Cardiac fibroblast (primary cell): ENCODE results near the gene CFAP74.
A peak's percentile ranks its signal among the peaks of the same experiment; 100 is the strongest.

Experiments used
- DNase-seq, 2 donors: peaks; one replicate each; pipeline versions ENCODE4 v3.0.0 to v3.0.0-alpha.2; 2010; ENCODE audit warnings: low read depth in 2 of 2
- H3K4me3 ChIP-seq, 2 donors: replicated peaks in 1 of 2; 1 replicate in 1 of 2; 2 replicates in 1 of 2; pipeline ENCODE4 v1.5.1; 2011; ENCODE audit warnings: low read depth in 2 of 2, low read length in 2 of 2, mild to moderate bottlenecking in 2 of 2, moderate library complexity in 1 of 2
- TF ChIP-seq, protein P1 (sequence below): IDR thresholded peaks from one replicate; pipeline ENCODE4 v1.5.1; 2011; ENCODE audit warnings: low read depth, mild to moderate bottlenecking, low read length, inconsistent platforms

CFAP74 gene

GRCh38 chr1:1876335-1876930 is 127.2 kb downstream of the CFAP74 start:
- H3K4me3 ChIP-seq: no peak overlapping the region
- peak in 1 of 2 donors; percentile 41 for DNase-seq
- TF ChIP-seq, protein P1, sequence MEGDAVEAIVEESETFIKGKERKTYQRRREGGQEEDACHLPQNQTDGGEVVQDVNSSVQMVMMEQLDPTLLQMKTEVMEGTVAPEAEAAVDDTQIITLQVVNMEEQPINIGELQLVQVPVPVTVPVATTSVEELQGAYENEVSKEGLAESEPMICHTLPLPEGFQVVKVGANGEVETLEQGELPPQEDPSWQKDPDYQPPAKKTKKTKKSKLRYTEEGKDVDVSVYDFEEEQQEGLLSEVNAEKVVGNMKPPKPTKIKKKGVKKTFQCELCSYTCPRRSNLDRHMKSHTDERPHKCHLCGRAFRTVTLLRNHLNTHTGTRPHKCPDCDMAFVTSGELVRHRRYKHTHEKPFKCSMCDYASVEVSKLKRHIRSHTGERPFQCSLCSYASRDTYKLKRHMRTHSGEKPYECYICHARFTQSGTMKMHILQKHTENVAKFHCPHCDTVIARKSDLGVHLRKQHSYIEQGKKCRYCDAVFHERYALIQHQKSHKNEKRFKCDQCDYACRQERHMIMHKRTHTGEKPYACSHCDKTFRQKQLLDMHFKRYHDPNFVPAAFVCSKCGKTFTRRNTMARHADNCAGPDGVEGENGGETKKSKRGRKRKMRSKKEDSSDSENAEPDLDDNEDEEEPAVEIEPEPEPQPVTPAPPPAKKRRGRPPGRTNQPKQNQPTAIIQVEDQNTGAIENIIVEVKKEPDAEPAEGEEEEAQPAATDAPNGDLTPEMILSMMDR: no peak

DNA sequence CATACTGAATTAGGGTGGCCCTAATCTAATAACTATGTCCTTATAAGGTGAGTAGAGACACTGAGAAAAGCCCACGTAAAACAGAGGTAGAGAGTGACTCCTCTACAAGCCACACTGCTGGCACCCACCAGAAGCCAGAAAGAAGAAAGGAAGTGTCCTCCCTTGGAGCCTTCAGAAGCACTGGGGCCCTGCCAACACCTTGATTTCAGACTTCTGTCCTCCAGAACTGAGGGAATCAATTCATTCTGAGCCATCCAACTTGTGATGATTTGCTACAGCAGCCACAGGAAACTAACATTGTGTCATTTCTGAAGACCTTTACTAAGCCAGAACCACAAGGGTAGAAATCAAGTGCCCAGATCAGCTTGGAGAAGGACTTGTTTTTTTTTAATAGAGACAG is 127.7 kb downstream of the CFAP74 start:
- no peak overlapping the region for H3K4me3 ChIP-seq
- DNase-seq: no peak
- TF ChIP-seq, protein P1: no peak

DNA sequence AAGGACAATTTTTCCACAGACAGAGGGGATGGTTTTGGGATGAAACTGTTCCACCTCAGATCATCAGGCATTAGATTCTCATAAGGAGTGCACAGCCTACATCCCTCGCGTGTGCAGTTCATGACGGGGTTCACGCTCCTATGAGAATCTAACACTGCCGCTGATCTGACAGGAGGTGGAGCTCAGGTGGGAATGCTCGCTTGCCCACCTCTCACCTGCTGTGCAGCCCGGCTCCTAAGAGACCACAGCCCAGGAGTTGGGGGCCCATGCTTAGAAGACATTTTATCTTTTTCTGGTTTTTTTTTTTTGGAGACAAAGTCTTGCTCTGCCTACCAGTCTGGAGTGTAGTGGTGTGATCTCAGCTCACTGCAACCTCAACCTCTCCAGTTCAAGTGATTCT is 128.7 kb downstream of the CFAP74 start:
- TF ChIP-seq, protein P1: no peak
- DNase-seq: no peak
- H3K4me3 ChIP-seq: no peak overlapping the region

DNA sequence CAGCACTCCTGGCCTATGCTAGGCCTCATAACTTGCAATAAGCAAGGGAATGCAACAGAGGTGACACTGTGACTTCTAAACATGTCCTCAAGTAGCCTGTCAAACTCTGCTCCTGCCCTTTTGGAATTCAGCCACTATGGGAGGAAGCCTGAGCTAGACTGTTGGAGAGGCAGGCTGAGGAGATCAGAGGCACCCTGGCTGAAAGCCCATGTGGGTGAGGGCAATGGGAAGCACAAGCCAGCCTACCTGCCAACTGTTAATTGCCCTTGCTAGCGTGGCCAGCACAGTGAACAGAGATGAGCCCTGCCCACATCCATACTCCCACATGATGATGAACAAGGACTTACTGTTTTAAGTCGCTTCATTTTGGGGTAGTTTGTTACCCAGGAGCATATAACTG is 130.4 kb downstream of the CFAP74 start:
- no peak for DNase-seq
- no peak overlapping the region for H3K4me3 ChIP-seq
- TF ChIP-seq, protein P1: no peak

GRCh38 chr1:1872329-1872994 is 131.1 kb downstream of the CFAP74 start:
- no peak overlapping the region for H3K4me3 ChIP-seq
- DNase-seq: no peak
- TF ChIP-seq, protein P1: no peak
